ENCODE results near the gene CST1.
"Not testable (repeated sequence)": the region's sequence is repeated elsewhere in the genome, so short reads cannot be mapped to it uniquely, and the experiment has no call there.

Gene CST1

GRCh38 chr20:23754731-23755130 lies 4.0 kb upstream of the CST1 start:
- no peak for DNase-seq

- no peak for DNase-seq
Measured at GRCh38 chr20:23753589-23753988, 2.9 kb upstream of the CST1 start.

- no peak for DNase-seq
Measured at GRCh38 chr20:23753194-23753548, 2.4 kb upstream of the CST1 start.

- no peak for DNase-seq
Measured at GRCh38 chr20:23752481-23753193, 1.9 kb upstream of the CST1 start.

GRCh38 chr20:23752019-23752418 lies 1.3 kb upstream of the CST1 start:
- no peak for DNase-seq

GRCh38 chr20:23749746-23750145 lies 989 bp downstream of the CST1 start:
- DNase-seq = no peak

GRCh38 chr20:23748975-23749374 lies 1.8 kb downstream of the CST1 start:
- not testable (repeated sequence) for DNase-seq

GRCh38 chr20:23747551-23747950 lies 3.2 kb downstream of the CST1 start:
- DNase-seq = not testable (repeated sequence)

- not testable (repeated sequence) for DNase-seq
Measured at GRCh38 chr20:23747092-23747491, 3.6 kb downstream of the CST1 start.

- no peak for DNase-seq
Measured at GRCh38 chr20:23746321-23746720, 4.4 kb downstream of the CST1 start.

GRCh38 chr20:23745247-23745646 lies 5.5 kb downstream of the CST1 start:
- DNase-seq = no peak

- DNase-seq = no peak
Measured at GRCh38 chr20:23744817-23745216, 5.9 kb downstream of the CST1 start.

GRCh38 chr20:23735391-23735790 lies 15.3 kb downstream of the CST1 start:
- not testable (repeated sequence) for DNase-seq

- DNase-seq = not testable (repeated sequence)
Measured at GRCh38 chr20:23734949-23735348, 15.8 kb downstream of the CST1 start.

GRCh38 chr20:23734440-23734839 lies 16.3 kb downstream of the CST1 start:
- DNase-seq = not testable (repeated sequence)

- DNase-seq = no peak
Measured at GRCh38 chr20:23727016-23727415, 23.7 kb downstream of the CST1 start.

- no peak for DNase-seq
Measured at GRCh38 chr20:23725102-23725501, 25.6 kb downstream of the CST1 start.

GRCh38 chr20:23723659-23724307 lies 27.0 kb downstream of the CST1 start:
- not testable (repeated sequence) for DNase-seq

- not testable (repeated sequence) for DNase-seq
Measured at GRCh38 chr20:23722851-23723250, 27.9 kb downstream of the CST1 start.

GRCh38 chr20:23721962-23722361 lies 28.8 kb downstream of the CST1 start:
- no peak for DNase-seq

GRCh38 chr20:23719351-23719750 lies 31.4 kb downstream of the CST1 start:
- DNase-seq = not testable (repeated sequence)

GRCh38 chr20:23711778-23712177 lies 39.0 kb downstream of the CST1 start:
- not testable (repeated sequence) for DNase-seq

GRCh38 chr20:23710771-23711170 lies 40.0 kb downstream of the CST1 start:
- DNase-seq = no peak

GRCh38 chr20:23705895-23706294 lies 44.8 kb downstream of the CST1 start:
- DNase-seq = no peak

GRCh38 chr20:23702021-23702420 lies 48.7 kb downstream of the CST1 start:
- DNase-seq = no peak
